HG02885 (cell line): ENCODE data around the gene MT1E.
"Not testable (repeated sequence)": the region's sequence is repeated elsewhere in the genome, so short reads cannot be mapped to it uniquely, and the experiment has no call there.

ENCODE experiments used
- ATAC-seq: cut with Tn5 transposase; IDR thresholded peaks from one replicate; pipeline ENCODE4 v1.9.1; 2021; ENCODE audit warnings: mild to moderate bottlenecking; ENCODE audit not compliant: unreplicated experiment, poor library complexity

MT1E gene

DNA sequence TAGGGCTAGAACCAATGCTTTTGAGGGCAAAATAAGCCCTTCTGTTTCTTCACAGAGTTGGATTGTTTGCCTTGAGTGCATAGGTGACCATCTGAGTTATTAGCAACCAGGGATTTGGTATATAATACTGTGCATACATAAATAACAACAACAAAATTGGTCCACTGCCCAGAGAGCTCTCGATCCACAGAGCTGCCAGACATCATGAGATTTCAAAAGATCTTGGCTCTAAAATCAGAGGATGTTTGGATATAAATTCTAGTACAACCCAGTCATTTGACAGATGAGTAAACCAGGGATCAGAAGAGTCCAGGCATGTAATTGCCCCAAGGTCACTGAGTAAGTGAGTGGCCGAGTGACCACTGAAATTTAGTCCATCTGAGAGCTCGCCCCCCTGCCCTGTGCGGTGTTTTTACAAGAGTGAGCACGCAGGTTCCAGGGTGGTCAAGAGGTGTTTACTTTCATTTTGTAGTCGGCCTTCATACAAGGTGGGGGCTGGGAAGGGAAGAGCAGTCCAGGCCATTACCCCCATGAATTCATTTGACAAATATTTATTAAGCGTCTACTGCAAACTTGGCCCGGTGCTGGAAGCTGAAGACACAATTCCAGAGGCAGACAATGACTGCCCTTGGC is 19.0 kb upstream of the MT1E start:
- ATAC-seq, result no peak

DNA sequence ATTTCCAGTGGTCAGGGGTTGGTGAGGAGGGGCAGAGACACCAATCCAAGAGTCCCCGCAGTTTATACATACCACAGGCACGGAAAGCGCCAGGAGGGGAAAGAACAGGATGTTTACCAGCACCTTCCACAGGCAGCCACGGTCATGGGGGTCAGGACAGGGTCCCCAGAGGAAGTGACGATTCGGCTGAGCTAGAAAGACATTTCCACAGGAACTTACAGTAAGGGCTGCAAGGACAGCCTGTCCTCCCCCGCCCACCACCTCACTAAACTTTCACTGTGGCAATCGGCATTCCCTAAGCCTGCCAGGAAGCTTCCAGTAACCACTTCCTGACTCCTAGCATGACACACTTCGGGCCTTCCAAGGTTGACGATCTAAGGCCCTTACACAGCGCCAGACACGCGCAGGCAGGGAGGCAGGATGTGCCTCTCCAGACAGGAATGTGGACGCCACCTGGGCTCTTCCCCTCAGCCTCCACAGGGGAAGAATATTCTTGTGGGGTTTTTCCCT is 18.4 kb upstream of the MT1E start:
- ATAC-seq, result no peak

DNA sequence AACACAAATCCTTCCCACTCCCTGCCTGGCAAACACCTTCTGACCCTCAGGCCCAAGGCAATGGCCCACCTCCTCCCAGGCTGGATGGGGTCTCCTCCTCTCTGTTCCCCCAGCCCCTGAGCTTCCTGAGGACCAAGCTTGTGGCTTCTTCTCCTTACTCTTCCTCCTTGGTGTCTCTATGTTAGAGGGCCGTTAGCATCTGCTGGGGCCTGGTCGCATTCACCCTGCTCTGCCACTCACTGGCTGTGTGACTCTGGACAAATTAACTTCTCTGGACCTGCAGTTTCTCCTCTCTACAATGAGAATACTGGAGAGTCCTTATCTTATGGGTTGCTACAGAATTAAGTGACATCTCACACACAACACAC is 17.9 kb upstream of the MT1E start:
- no peak for ATAC-seq

DNA sequence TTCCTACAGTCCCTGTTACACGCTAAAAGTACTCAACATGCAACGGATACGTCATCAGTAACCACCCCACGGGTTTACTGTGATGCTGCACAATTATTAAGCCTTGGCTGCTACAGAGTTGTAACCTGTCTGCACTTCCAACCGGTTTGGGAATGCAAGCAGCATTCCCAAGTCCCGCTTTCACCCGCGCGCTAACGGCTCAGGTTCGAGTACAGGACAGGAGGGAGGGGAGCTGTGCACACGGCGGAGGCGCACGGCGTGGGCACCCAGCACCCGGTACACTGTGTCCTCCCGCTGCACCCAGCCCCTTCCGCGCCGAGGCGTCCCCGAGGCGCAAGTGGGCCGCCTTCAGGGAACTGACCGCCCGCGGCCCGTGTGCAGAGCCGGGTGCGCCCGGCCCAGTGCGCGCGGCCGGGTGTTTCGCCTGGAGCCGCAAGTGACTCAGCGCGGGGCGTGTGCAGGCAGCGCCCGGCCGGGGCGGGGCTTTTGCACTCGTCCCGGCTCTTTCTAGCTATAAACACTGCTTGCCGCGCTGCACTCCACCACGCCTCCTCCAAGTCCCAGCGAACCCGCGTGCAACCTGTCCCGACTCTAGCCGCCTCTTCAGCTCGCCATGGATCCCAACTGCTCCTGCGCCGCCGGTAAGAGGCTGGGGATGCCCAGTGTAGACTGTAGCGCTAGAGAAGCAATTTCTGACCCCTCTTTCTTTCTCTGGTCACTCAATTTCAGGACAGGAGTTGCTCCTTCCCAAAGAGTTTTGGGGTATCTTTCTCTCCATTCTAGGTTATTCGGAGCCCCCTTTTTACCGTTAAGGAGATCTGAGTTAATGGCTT is 17.3 kb upstream of the MT1E start, which contains the start of gene MT2A:
MT2A (plus strand) TSS at position 542 of the 833 bp plus-strand sequence; CDS start at position 614, 72 bp downstream.
- ATAC-seq, result peak; percentile 92

DNA sequence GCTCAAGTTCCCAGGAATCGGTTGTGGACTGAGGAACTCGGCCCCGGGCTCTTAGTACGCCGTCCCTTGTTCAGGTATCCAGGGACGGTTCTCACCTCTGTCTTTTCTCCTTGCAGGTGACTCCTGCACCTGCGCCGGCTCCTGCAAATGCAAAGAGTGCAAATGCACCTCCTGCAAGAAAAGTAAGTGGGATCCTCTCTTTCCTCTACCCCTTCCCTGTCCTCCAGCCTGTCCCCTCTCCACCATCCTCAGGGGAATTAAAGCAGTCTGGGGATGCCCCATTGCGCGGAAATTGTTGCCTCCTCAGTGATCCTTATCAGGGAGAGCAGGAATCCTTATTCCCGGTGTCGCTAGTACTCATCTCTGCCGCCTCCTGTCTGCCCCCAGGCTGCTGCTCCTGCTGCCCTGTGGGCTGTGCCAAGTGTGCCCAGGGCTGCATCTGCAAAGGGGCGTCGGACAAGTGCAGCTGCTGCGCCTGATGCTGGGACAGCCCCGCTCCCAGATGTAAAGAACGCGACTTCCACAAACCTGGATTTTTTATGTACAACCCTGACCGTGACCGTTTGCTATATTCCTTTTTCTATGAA is 16.6 kb upstream of the MT1E start:
- no peak for ATAC-seq

DNA sequence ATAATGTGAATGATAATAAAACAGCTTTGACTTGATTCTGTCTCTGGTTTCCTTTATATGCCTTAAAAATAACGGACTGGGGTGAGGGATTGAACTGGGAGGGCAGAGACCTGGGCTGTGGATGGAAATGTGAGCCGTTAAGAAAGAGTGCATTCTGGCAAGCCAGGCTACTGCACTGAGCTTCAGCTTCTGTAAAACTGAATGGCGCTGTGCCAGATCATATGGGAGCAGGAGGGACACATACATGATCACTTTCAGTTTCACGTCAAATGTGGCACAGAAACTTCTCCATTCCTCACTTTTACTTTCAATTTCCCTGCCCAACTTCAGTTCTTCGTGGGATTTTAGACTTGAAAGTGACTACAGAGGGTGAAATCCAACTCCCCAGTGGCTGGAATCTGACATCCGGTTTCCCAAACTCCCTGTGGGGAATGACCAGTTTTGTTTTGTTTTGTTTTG is 16.1 kb upstream of the MT1E start:
- peak; percentile 55 for ATAC-seq

DNA sequence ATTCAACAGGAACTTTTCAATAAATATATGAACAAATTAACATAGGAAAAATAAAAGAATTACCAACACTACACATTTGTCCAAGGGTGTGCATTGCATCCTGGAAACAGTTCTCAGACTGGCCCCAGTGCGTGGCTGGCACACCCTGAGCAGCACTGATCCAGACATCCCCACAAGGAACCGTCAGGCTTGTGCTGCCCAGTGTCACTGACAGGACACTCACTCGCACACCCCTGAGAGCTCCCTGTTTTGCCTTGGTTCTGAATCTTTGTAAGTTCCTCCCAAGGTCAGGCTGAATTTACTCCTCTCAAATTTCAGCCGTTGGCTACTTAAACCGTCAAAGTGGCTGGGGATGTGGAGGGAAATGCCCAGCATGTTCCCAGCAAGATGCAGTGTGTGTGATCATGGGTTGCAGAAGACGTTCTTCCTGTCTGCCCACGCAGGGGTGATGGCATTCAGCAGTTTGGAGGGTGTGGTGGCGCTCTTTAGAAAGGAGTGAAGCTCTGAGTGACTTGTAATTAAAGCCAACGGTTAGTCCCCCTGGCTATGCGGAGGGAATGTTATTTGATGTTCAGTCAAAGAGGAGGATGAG is 15.5 kb upstream of the MT1E start:
- ATAC-seq, result no peak

DNA sequence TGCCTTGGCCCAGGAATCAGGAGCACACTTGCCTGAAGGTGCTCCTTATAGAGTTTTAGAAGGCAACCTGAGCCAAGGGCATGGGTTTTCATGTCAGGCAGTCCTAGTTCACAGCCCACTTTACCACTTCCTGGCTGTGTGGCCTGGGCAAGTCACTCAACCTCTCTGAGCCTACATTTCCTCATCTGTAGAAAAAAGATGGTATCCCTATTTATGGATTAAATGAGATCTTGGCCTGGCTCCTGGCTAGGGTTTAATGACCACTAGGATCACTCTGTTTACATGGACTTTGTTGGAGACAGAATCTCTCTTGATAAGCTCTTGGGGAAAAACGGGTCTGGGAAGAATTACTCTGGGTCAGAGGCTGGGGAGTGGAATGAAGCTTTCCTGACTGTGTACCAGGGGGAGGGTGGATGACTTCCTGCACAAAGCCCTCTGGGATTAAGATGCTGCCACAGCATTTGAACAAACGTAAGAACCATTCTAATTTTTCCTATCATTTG is 14.9 kb upstream of the MT1E start:
- ATAC-seq, result no peak

DNA sequence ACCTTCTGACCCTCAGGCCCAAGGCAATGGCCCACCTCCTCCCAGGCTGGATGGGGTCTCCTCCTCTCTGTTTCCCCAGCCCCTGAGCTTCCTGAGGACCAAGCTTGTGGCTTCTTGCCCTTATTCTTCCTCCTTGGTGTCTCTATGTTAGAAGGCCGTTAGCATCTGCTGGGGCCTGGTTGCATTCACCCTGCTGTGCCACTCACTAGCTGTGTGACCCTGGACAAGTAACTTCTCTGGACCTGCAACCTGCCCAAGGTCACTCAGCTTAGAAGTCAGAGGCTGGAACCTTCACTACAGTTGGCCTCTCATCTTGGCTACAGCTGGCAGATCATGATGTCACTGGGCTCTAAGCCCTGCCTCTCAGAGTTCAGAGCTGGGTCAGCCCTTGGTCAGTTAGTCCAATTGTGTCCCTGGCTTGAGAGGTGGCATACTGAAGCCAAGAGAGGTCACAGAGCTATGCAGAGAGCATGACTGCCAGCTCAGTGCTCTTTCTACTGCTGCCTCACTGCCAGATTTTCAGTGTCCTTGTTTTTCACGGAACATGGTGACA is 14.2 kb upstream of the MT1E start:
- no peak for ATAC-seq

DNA sequence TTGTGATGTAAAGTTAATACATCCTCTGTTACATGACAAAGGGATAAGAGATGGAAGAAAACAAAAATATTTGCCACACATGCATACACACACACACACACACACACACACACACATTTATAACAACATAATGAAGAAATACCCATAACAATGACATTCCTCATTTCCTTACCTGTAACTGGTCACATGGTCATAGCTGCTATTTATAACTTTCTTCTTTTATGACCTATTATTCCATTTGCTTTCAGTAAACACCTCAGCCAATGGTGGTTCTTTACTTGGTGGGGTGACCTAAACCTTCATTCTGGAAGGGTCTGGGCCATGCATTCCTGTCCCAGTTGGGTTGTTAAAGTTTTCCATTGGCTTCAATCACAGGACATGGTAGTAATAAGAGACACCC is 11.9 kb upstream of the MT1E start:
- ATAC-seq, result no peak

DNA sequence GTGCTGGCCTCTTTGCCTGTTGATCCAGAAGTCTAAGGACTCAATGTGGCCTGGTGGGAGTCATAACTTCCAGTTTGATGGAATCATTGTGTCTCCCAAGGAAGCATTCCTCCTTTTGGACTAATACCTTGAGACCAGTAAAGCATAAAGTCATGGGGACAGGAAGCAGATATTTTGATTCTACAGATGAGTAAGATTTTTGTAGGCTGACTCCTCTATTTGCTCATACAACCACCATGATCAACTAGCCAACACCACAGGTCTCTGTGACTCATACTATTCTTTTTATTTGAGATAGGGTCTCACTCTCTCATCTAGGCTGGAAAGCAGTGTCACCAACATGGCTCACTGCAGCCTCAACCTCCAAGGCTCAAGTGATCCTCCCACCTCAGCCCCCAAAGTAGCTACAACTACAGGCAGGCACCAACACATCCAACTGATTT is 11.0 kb upstream of the MT1E start:
- ATAC-seq, result no peak

DNA sequence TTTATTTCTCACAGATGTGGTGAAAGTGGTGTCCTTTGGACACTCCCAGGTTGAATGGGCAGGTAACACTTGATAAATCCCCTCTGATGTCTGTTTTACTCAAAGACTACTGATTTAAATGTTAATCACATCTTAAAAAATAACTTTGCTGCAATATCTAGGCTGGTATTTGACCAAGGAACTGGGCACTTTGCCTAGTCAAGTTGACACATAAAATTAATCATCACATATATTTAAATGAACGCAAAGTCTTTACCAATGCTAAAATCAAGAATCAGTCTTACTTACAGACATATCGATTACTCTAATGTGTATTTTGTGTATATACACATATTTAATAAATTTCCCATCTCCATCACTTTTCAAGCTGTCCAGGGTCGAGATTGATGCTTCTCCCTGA is 10.2 kb upstream of the MT1E start:
- ATAC-seq, result no peak

DNA sequence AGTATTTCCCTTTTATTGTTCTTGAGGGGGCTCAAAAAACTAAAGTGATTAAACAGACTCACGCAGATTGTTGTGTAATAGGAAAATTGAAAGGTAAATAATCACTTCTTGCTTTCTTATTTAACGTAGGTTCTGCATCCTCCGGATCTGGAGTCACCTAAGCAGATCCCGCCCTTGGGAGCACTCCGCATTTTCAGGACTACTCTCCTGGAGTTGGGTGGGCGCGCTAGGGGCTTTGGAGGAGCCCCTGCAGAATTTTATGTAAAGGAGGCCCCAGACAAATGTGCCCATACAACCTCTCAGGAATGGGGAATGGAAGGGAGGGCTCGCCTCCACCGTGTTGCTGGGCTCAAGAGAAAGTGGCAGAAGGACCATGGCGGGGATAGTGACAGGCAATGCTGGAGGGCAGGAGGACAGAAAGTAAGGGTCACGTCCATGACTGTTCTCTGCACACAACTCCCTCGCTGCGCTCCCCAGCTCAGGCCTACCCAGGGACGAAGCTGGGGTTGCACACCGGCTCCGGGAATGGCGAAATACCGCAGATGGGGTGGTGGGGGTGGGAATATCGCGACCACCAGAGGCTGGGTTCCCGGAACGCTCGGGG is 8.9 kb upstream of the MT1E start:
- no peak for ATAC-seq

DNA sequence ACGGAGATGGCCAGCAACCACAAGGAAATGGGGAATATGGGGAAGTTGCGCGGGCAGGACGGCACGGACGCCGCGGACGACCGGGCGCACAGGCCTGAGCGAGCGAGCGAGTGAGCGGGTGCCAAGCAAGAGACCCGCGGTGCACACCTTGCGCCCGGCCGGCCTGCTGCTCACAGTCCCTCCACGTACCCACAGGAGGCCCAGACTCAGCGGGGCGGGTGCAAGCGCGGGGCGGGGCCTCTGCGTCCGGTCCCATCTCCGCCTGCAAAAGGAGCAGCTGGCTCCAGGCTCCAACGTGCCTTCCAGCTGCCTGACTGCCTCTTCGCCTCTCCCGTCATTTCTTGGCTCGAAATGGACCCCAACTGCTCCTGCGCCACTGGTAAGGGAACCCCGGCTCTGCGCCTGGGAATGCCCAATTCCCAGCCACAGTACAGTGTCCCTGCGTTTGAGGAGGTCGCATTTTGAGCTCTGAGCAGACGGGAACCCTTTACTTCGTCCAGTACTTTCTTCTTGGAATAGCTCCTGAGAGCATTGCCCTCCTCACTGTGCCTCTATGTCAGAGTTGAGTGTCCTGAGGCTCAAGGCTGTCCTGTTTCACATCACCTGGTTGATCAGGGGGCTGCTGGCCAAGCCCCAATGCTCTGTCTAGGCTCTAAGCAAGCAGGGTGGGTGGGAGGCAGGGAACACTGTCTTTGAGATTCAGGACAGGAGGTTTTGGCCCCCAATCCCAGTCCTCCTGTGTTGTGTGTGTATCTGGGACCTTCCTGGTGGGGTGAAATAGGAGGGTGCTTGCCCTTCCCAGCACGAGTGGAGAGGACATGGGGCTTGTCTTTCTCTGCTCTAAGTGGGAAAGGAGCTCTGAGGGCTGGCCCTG is 8.1 kb upstream of the MT1E start:
- no peak for ATAC-seq

DNA sequence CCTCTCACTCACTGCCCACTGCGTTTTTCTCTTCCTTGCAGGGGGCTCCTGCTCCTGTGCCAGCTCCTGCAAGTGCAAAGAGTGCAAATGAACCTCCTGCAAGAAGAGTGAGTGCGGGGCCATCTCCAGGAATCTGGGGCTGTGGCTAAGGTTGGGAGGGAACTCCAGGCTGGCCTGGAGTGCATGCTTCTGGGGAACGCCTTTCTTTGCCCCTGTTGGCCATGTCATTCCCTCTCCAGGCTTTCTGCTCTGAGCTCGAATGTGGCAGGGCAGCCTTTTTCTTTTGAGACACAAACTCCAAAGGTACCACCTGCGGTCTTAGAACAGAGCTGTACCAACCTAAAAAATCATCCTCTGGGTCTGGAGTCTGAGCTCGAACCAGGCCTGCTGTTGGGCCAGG is 7.4 kb upstream of the MT1E start:
- ATAC-seq, result no peak

DNA sequence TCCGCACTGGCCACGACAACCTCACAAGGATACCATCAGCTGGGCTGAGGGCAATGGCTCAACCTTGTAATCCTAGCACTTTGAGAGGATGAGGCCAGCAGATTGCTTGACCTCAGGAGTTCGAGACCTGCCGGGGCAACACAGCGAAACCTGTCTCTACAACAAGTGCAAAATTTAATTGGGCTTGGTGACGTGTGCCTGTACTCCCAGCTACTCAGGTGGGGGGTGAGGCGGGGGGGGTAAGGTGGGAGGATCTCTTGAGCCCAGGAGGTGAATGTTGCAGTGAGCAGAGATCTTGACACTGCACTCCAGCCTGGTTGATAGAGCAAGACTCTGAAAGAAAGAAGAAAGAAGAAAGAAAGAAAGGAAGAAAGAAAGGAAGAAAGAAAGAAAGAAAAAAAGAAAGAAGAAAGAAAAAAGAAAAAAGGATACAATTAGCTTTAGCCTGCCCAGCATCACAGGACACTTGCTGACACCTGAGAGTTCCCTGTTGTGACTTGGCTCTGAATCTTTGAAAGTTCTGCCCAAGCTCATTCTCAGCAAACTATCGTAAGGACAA is 5.2 kb upstream of the MT1E start:
- ATAC-seq, result no peak

DNA sequence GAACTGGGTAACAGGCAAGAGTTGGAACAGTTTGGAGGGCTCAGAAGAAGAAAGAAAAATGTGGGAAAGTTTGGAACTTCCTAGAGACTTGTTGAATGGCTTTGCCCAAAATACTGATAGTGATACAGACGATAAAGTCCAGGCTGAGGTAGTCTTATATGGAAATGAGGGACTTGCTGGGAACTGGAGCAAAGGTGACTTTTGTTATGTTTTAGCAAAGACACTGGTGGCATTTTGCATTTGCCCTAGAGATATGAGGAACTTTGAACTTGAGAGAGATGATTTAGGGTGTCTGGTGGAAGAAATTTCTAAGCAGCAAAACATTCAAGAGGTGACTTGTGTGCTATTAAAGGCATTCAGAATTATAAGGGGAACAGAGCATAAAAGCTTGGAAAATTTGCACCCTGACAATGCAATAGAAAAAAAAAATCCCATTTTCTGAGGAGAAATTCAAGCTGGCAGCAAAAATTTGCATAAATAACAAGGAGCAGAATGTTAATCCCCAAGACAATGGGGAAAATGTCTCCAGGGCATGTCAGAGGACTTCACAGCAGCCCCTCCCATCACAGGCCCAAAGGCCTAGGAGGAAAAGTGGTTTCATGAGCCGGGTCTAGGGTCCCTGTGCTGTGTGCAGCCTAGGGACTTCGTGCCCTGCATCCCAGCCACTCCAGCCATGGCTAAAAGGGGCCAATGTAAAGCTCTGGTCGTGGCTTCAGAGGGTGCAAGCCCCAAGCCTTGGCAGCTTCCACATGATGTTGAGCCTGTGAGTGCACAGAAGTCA is 3.7 kb upstream of the MT1E start:
- ATAC-seq, result not testable (repeated sequence)

DNA sequence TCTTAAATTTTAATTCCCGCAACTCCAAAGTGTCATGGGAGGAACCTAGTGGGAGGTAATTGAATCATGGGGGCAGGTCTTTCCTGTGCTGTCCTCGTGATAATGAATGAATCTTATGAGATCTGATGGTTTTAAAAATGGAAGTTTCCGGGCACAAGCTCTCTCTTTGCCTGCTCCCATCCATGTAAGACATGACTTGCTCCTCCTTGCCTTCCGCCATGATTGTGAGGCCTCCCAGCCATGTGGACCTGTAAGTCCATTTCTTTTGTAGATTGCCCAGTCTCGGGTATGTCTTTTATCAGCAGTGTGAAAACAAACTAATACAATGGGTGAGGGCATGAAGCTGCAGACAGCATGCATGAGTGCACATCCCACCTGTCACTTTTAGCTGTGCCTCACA is 2.4 kb upstream of the MT1E start:
- ATAC-seq, result not testable (repeated sequence)
